RWPE1 (cell line): ENCODE results near the gene HIPK1.

Experiments used
- CTCF ChIA-PET: fragments of 350-600 bp; sonication (Branson Sonifier 250); formaldehyde crosslinking; extraction: SDS; loops from one replicate; lab custom pipeline; 2021; lab: Yijun Ruan, JAX
- POLR2A ChIA-PET: fragments of 400-600 bp; formaldehyde crosslinking; extraction: SDS; loops from one replicate; lab custom pipeline; 2020; ENCODE audit warnings: antibody characterized with exemption; ENCODE audit not compliant: low non-redundant PET; lab: Yijun Ruan, JAX
- DNase-seq: peaks from one replicate; pipeline ENCODE4 v3.0.0; 2012; ENCODE audit warnings: low spot score
- H3K27ac ChIP-seq: fragments of 450-650 bp; 2 replicates; pipeline ENCODE4 v1.5.1; 2017
- TF ChIP-seq, protein P1 (sequence below): fragments of 450-650 bp; conservative IDR thresholded peaks from 2 replicates; pipeline ENCODE4 v1.5.1; 2017; ENCODE audit warnings: low read depth, mild to moderate bottlenecking

The HIPK1 gene

DNA sequence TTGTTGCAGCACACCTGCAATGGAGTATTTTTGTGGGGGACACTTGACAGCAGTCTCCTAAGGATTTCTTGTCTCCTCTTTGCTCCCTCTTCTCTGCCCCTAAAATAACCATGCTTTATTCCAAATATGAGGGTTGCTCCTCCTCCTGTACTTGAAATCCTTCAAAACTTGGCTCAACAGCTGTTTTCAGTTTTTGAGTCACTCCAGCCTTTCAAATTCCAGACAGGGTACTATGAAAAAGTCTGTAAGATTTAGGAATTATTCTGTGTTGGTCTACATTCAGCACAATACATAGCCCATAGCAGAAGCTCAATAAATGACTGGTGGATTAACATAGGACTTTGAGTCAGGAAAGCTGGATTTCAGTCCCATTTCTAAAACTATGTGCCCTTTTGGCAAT lies 30.0 kb upstream of the HIPK1 start:
- TF ChIP-seq, protein P1, sequence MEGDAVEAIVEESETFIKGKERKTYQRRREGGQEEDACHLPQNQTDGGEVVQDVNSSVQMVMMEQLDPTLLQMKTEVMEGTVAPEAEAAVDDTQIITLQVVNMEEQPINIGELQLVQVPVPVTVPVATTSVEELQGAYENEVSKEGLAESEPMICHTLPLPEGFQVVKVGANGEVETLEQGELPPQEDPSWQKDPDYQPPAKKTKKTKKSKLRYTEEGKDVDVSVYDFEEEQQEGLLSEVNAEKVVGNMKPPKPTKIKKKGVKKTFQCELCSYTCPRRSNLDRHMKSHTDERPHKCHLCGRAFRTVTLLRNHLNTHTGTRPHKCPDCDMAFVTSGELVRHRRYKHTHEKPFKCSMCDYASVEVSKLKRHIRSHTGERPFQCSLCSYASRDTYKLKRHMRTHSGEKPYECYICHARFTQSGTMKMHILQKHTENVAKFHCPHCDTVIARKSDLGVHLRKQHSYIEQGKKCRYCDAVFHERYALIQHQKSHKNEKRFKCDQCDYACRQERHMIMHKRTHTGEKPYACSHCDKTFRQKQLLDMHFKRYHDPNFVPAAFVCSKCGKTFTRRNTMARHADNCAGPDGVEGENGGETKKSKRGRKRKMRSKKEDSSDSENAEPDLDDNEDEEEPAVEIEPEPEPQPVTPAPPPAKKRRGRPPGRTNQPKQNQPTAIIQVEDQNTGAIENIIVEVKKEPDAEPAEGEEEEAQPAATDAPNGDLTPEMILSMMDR = no peak
- DNase-seq = no peak
- no peak overlapping the region for H3K27ac ChIP-seq
- POLR2A ChIA-PET = no interaction called here
- CTCF ChIA-PET = no interaction called here

DNA sequence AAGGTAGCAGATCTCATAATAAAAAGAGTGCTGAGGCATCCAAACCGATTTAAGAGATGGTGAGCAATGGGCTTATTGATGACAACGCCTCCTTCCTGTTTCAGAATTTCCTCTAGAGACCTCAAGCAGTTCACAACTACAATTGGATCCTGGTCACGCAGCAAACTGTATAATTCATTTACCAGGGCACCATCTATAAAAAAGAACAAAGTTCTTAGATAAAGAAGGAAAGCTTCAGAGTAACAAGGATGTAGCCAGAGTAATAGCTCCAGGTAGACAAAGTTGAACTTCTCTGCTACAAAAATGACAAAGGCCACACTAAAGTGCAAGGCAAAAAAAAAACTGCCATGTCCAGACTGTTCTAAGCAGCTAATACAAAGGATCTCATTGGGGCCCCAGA lies 27.9 kb upstream of the HIPK1 start:
- no peak overlapping the region for H3K27ac ChIP-seq
- POLR2A ChIA-PET = no interaction called here
- DNase-seq = no peak
- TF ChIP-seq, protein P1 = no peak
- CTCF ChIA-PET = interaction anchor here (0.6 kb wide), 1 partner anchor 1041 kb away, joined by 3 read pairs; no protein-coding TSS in a partner anchor

DNA sequence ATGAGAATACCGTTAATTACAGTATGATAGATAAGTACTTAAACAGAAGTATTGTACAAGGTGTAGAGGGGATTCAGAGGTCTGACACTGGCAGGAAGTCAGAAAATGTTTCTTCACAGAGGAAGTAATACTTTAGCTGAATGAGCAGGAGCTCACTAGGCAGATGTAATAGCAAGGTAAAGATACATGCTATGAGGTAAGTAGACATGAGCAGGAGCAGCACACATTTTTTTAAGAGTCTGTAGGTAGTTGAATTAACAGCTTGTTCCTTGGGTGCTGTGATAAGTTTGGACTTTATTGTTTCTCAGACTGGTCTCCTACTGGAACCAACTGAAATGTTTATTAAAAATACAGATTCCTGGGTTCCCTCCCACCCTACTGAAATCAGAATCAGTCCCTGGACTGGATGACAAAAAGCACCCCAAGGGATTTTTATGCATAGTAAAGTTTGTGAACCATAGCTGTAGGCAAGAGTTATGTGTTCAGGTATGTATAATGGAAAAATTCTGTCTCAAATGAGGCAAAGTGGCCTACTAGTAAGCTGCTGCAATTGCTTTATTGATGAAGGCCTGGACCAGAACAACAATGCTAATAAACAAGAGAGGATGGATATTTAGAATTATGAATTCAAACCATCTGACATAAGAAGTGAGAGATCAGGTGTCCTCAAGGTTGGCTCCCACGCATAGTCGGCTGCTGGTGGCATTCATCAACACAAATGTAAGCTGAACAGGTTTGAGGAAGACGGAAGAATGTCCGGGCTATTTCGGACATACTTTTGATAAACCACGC lies 25.4 kb upstream of the HIPK1 start:
- DNase-seq = no peak
- POLR2A ChIA-PET = interaction anchor here (2.4 kb wide), 1 partner anchor 27 kb away, joined by 19 read pairs; the partner anchor contains the start of gene HIPK1
- TF ChIP-seq, protein P1 = no peak
- CTCF ChIA-PET = interaction anchor here (0.6 to 2.8 kb wide), 2 partner anchors 26 to 622 kb away, joined by 4 to 16 read pairs; partner anchors contain the start of gene HIPK1
- H3K27ac ChIP-seq = peak overlapping the region; percentile 94

DNA sequence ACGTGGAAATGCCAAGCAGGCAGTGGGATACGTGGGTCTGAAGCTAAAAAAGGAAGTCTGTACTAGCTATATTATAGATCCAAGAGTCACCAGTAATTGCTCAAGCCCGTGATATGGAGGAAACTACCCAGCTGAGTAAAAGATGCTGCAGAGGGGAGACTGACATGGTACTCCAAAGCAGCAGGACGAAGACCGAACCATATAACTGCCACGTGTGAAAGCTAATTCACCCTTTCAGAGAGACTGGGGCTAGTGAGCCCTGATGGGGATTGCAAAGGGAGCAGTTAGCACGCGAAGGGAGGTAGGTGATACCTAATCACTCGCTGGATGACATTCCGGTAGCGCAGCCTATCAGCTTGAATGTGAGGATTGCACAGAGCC lies 24.8 kb upstream of the HIPK1 start:
- peak overlapping the region; percentile 94 for H3K27ac ChIP-seq
- TF ChIP-seq, protein P1 = no peak
- ChIA-PET CTCF (interaction anchor here (0.6 to 2.8 kb wide), 2 partner anchors 25 to 621 kb away, joined by 4 to 16 read pairs; partner anchors contain the start of gene HIPK1), POLR2A (interaction anchor here (0.5 to 2.4 kb wide), 3 partner anchors 26 to 608 kb away, joined by 3 to 19 read pairs (median 4); partner anchors contain the start of genes HIPK1 and RSBN1)
- peak; percentile 60 for DNase-seq

DNA sequence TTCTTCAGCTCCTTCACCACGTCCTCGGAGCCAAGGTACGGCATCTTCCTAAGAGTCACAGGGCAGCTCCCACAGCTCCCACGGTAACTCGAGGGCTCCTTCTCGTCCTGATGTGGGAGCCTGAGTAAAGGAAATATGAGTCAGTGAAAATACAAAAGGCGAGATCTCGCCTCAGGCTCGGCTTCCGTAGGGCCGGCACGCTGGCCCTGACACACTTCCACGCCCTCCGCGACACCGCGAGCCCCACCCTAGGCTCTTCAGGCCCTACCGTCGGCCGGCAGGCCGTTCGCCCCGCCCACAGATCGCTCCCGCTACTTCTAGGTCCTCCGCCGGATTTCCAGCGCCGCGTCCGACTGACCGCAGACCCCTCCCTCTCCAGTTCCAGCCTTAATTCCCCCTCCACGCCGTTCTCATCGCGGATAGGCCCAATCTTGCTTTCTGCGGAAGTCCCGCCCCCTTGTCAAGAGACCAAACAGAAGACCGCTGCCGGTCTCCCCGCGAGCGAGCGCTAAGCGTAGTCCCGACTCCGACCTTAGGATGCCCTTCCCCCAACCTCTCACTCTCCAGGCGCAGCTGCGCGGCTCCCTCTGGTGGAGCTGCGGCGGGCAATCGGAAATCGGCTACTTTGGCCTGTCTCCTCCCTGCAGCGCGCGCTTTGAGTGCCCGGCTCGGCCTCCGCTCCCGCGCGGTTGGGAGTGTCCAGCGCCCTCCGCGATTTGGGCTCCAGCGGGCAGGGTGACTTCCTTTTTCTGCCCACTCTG lies 24.3 kb upstream of the HIPK1 start, which contains the start of the genes AP4B1 and DCLRE1B:
TSS of gene AP4B1 (minus strand) at position 126 of the 761 bp plus-strand sequence. CDS start at position 44, 82 bp downstream.
TSS of gene DCLRE1B (plus strand) at position 653 of the 761 bp plus-strand sequence. CDS start 261 bp downstream, outside the sequence.
- peak within 1 kb of the TSS; percentile 94 for H3K27ac ChIP-seq
- TF ChIP-seq, protein P1 = peak; percentile 40
- DNase-seq = peak; percentile 97
- ChIA-PET POLR2A (interaction anchor here (0.5 to 2.4 kb wide), 3 partner anchors 25 to 608 kb away, joined by 3 to 19 read pairs (median 4); partner anchors contain the start of genes HIPK1 and RSBN1), CTCF (interaction anchor here (0.6 to 2.8 kb wide), 2 partner anchors 25 to 50 kb away, joined by 3 to 16 read pairs; partner anchors contain the start of gene HIPK1)
